HT1080 (cell line): ENCODE measurements around the gene MBD3L3. TPM values are rescaled to one million over a fixed set of nuclear protein-coding genes. Genes with fewer than 3 reads are reported as not detected.
A peak's percentile ranks its signal among the peaks of the same experiment; 100 is the strongest.
"Not testable (repeated sequence)": the region's sequence is repeated elsewhere in the genome, so short reads cannot be mapped to it uniquely, and the experiment has no call there.

Experiments used
- DNase-seq: peaks from one replicate; pipeline ENCODE4 v3.0.0-alpha.2; 2015; ENCODE audit warnings: low read depth
- total RNA-seq: library from RNA; depleted of rRNA; stranded (reverse); fragments of >200 nt; shearing (Covaris generic); gene quantifications from 2 replicates; pipeline ENCODE4 v1.2.3, GENCODE V29; 2014

The MBD3L3 gene
- total RNA-seq, 1 experiment from 2014 or later: not detected

GRCh38 chr19:7063764-7064418 is 5.4 kb upstream of the MBD3L3 start:
- no peak for DNase-seq

- no peak for DNase-seq
Observed at GRCh38 chr19:7063339-7063738, 4.9 kb upstream of the MBD3L3 start.

GRCh38 chr19:7059977-7060376 is 1.5 kb upstream of the MBD3L3 start:
- DNase-seq: not testable (repeated sequence)

- not testable (repeated sequence) for DNase-seq
Observed at GRCh38 chr19:7056371-7056770, 2.1 kb downstream of the MBD3L3 start.

GRCh38 chr19:7055679-7056078 is 2.8 kb downstream of the MBD3L3 start:
- DNase-seq: not testable (repeated sequence)

GRCh38 chr19:7054635-7055368 is 3.7 kb downstream of the MBD3L3 start:
- DNase-seq: not testable (repeated sequence)

- DNase-seq: not testable (repeated sequence)
Observed at GRCh38 chr19:7052896-7053295, 5.6 kb downstream of the MBD3L3 start.

- not testable (repeated sequence) for DNase-seq
Observed at GRCh38 chr19:7051421-7051820, 7.1 kb downstream of the MBD3L3 start.

- DNase-seq: not testable (repeated sequence)
Observed at GRCh38 chr19:7049021-7049420, 9.5 kb downstream of the MBD3L3 start, which contains the start of gene MBD3L2. MBD3L2 (plus strand) TSS chr19:7049321; CDS start chr19:7049374, 53 bp downstream.

DNA sequence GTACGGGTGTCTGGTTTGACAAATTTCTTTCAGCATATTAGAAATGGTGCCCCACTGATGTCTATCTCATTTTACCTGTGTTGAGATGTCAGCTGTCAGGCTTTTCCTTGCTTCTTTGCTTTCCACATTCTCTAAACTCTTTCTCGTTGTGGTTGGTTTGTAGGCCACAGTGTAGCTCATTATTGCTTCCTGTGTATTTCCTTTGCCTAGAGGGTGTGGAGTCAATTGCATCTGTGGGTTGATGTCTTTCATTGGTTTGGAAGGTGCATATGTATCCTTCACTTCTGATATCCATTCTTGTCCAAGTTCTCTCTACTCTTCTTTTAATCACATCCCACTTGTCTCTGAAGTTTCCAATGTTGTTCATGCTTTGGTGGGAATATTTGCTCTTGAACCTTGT is 16.9 kb downstream of the MBD3L3 start:
- DNase-seq: not testable (repeated sequence)

- DNase-seq: not testable (repeated sequence)
Observed at GRCh38 chr19:7040079-7040478, 18.4 kb downstream of the MBD3L3 start, which contains the start of gene MBD3L4. MBD3L4 (minus strand) TSS chr19:7040179; CDS start chr19:7040144, 35 bp downstream.

GRCh38 chr19:7030278-7030677 is 28.2 kb downstream of the MBD3L3 start, which contains the start of gene MBD3L5:
MBD3L5 (plus strand) TSS chr19:7030578; CDS start chr19:7030612, 34 bp downstream.
- DNase-seq: not testable (repeated sequence)

- not testable (repeated sequence) for DNase-seq
Observed at GRCh38 chr19:7028790-7029189, 29.7 kb downstream of the MBD3L3 start.

DNA sequence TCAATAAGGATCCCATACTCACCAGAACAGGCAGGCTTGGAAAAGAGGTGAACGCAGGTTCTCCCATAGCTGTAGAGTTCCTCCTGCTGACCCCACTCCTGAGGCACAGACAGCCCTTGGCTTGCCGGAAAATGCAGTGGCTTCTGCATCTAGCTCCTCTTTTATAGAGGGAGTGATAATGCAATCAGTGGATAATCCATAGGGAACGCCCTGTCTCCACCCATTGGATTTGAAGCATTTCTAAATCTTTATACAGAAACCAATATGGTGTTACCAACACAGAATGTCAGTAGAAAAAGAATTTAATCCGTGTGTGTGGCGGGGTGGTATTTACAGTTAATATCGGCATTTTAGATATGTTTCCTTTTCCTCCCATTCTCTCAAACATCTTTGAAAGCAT is 37.1 kb downstream of the MBD3L3 start, which contains the start of gene MBD3L2B:
MBD3L2B (minus strand) TSS at position 101 of the 400 bp plus-strand sequence; CDS start at position 67, 34 bp downstream.
- not testable (repeated sequence) for DNase-seq

DNA sequence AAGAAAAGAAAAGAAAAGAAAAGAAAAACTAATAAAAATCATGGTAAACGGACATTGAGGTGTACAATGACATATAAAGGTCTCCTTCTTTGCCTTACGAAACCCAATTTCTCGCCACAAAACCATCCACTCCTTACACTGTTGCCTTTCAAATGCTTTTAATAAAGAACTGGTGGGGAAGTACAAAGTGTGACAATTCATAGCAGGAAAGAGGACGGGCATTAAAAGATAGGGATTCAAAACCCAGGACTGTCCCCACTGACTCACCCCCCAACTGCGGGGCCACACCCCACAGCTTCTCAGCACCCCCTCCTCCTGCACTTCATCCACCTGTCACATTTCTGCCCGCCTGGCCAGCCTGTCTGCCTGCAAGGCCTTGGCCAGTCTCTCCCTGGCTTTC is 39.6 kb downstream of the MBD3L3 start:
- DNase-seq: no peak

- peak; percentile 75 for DNase-seq
Observed at GRCh38 chr19:7013678-7014077, 44.8 kb downstream of the MBD3L3 start.

DNA sequence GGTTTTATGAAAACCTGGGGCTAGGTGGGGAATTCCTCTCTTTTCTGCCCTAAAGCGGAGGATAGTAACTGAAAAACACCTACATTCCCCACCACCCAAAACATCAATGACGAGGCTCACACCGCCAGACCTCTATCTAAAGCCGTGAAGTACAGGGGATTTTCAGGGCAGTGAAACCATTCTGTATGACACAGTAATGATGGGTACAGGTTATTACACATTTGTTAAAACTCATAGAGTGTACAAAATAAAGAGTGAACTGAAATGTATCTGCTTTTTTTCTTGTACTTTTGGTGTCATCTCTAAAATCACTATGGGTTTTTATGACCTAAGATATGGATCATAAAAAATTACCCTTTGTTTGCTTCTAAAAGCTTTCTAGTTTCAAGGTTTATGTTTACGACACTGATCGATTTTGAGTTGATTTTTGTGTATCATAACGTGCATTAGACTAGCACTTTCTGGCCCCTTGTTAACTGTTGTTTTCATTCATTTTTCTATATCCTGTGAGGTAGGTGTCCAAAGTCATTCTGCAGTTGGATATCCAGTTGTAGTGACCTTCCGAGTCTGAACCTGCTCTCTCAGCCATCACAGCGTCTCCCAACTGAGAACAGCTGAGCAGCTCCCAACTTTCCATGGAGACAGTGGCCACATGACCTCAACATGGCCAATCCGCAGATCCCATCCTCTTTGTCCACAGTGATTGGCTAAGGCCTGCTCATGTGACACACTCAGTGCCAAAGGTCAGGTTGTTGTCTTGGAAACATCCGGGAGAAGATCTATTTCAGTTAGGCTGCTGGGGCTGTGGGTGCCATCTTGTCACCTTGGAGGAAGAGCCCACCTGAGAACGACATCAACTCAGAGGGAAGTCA is 47.5 kb downstream of the MBD3L3 start:
- no peak for DNase-seq

DNA sequence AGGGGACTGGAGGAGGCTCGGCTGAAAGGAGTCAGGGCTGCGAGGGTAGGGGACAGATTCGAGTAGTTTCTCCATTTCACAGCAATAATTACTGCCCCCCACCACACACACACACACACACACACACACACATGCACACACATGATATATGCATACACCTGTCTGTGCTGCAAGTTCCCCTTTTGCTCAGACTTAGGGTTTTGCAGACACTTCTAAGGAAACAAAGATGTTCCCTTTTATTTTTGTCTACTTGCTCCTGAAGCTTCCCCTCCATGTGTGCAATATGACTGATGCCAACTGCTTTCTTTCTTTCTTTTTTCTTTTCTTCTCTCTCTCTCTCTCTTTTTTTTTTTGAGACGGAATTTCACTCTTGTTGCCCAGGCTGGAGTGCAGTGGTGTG is 50.6 kb downstream of the MBD3L3 start:
- DNase-seq: no peak
